CD8-positive, alpha-beta memory T cell (primary cell): Measurements from ENCODE around the gene CSNK1G1. TPM values are rescaled to one million over a fixed set of nuclear protein-coding genes. Genes with fewer than 3 reads are reported as not detected.
A peak's percentile ranks its signal among the peaks of the same experiment; 100 is the strongest.
"Not testable (repeated sequence)": the region's sequence is repeated elsewhere in the genome, so short reads cannot be mapped to it uniquely, and the experiment has no call there.

ENCODE experiments used
- CTCF ChIA-PET: fragments of 350-600 bp; sonication (Branson Sonifier 250); formaldehyde crosslinking; loops from one replicate; lab custom pipeline; 2021; ENCODE audit warnings: antibody characterized with exemption; lab: Charles Lee
- POLR2A ChIA-PET: fragments of 350-600 bp; sonication (Branson Sonifier 250); formaldehyde crosslinking; loops from one replicate; lab custom pipeline; 2021; ENCODE audit warnings: antibody characterized with exemption; lab: Charles Lee
- DNase-seq, 5 donors: peaks; one replicate each; pipeline versions ENCODE4 v3.0.0 to v3.0.0-alpha.2; 2020 to 2022; ENCODE audit warnings: mixed read lengths in 1 of 5
- H3K27ac ChIP-seq: one replicate; pipeline ENCODE4 v1.7.0; 2013; ENCODE audit warnings: low read depth, mild to moderate bottlenecking, low read length, moderate library complexity
- H3K27me3 ChIP-seq: 2 replicates; pipeline ENCODE4 v1.7.0; 2013; ENCODE audit warnings: low read length, mild to moderate bottlenecking; ENCODE audit not compliant: insufficient read depth, poor library complexity, severe bottlenecking
- H3K36me3 ChIP-seq: 2 replicates; pipeline ENCODE4 v1.7.0; 2013; ENCODE audit warnings: mild to moderate bottlenecking, low read length, moderate library complexity; ENCODE audit not compliant: insufficient read depth
- H3K4me1 ChIP-seq: 2 replicates; pipeline ENCODE4 v1.7.0; 2013; ENCODE audit warnings: mild to moderate bottlenecking, low read length, moderate library complexity; ENCODE audit not compliant: insufficient read depth
- H3K4me3 ChIP-seq: 2 replicates; pipeline ENCODE4 v1.7.0; 2013; ENCODE audit warnings: mild to moderate bottlenecking, low read length
- H3K9me3 ChIP-seq: 2 replicates; pipeline ENCODE4 v1.7.0; 2013; ENCODE audit warnings: mild to moderate bottlenecking, low read length
- H3K27ac Mint-ChIP-seq, 8 donors: one replicate each; pipeline ENCODE4 v1.8.0; 2020 to 2021; ENCODE audit warnings: mixed read lengths in 8 of 8, mild to moderate bottlenecking in 6 of 8, inconsistent platforms in 3 of 8, moderate library complexity in 3 of 8
- H3K27me3 Mint-ChIP-seq, 2 donors: one replicate each; pipeline ENCODE4 v1.8.0; 2020 to 2021; ENCODE audit warnings: mixed read lengths in 2 of 2, mild to moderate bottlenecking in 1 of 2, moderate library complexity in 1 of 2
- H3K36me3 Mint-ChIP-seq, 3 donors: one replicate each; pipeline ENCODE4 v1.8.0; 2020 to 2021; ENCODE audit warnings: mixed read lengths in 3 of 3, inconsistent platforms in 1 of 3, mild to moderate bottlenecking in 1 of 3
- H3K4me1 Mint-ChIP-seq, 3 donors: one replicate each; pipeline ENCODE4 v1.8.0; 2020 to 2021; ENCODE audit warnings: mixed read lengths in 3 of 3, inconsistent platforms in 1 of 3, mild to moderate bottlenecking in 1 of 3
- H3K4me3 Mint-ChIP-seq, 7 donors: one replicate each; pipeline ENCODE4 v1.8.0; 2020 to 2021; ENCODE audit warnings: mixed read lengths in 7 of 7, mild to moderate bottlenecking in 6 of 7, moderate library complexity in 4 of 7, inconsistent platforms in 2 of 7
- H3K9me3 Mint-ChIP-seq, 5 donors: one replicate each; pipeline ENCODE4 v1.8.0; 2020 to 2022; ENCODE audit warnings: mixed read lengths in 5 of 5, mild to moderate bottlenecking in 3 of 5, moderate library complexity in 2 of 5, inconsistent platforms in 1 of 5
- polyA plus RNA-seq: library from polyadenylated mRNA; unstranded; fragments of 300-500 nt; fragmentation: Illumina TruSeq; gene quantifications from one replicate; pipeline ENCODE4 v1.2.3, GENCODE V29; 2021
- total RNA-seq, 2 experiments: library from RNA; stranded (reverse); gene quantifications; one replicate each; pipeline ENCODE4 v1.2.3, GENCODE V29; 2021

CSNK1G1 gene
- total and polyA plus RNA-seq, 3 experiments from 2014 or later, result 15.5 to 27.0 (median 25.6) TPM

GRCh38 chr15:64386291-64386690 lies 30.3 kb upstream of the CSNK1G1 start:
- H3K9me3 ChIP-seq, result no peaks in the 10 kb centered on the region
- H3K27me3 Mint-ChIP-seq, result no peaks in the 10 kb centered on the region
- peaks cover 22 to 29% (median 28%) of the 10 kb centered on the region in 3 donors for H3K4me1 Mint-ChIP-seq
- no peak overlapping the region for H3K27ac ChIP-seq
- H3K27ac Mint-ChIP-seq, result peak overlapping the region in 2 of 8 donors; percentile 23 to 77
- H3K4me3 Mint-ChIP-seq, result peak overlapping the region in 1 of 7 donors; percentile 41
- no peaks in the 10 kb centered on the region for H3K36me3 ChIP-seq
- H3K9me3 Mint-ChIP-seq, result no peaks in the 10 kb centered on the region
- H3K4me3 ChIP-seq, result no peak overlapping the region
- no peaks in the 10 kb centered on the region for H3K27me3 ChIP-seq
- H3K36me3 Mint-ChIP-seq, result peaks cover 0 to 14% (median 2%) of the 10 kb centered on the region in 3 donors
- H3K4me1 ChIP-seq, result peaks cover 19% of the 10 kb centered on the region
- DNase-seq, result no peak
- ChIA-PET CTCF (no interaction called here), POLR2A (no interaction called here)

DNA sequence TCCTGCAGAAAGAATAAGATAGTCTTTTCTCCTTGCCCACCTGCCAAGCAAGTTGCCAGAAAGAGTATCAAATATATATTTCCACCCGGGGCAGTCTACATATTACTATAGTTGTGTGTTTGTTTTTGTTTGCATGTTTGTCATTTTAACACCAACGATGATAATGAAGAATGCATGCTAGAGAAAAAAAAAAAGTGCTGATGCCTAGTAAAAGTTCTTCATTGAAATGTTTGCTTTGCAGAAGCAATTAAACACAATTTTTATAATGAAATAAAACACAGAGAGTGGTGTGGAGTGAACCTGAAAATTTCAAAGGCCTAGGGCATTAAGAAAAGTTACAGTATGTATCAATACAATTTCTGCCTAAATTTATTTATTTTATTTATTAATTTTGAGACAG lies 27.8 kb upstream of the CSNK1G1 start:
- H3K4me1 Mint-ChIP-seq, result peaks cover 26 to 38% (median 30%) of the 10 kb centered on the region in 3 donors
- CTCF ChIA-PET, result no interaction called here
- POLR2A ChIA-PET, result no interaction called here
- Histone ChIP-seq H3K4me1 (peaks cover 19% of the 10 kb centered on the region), H3K27ac (no peak overlapping the region), H3K9me3 (no peaks in the 10 kb centered on the region), H3K27me3 (no peaks in the 10 kb centered on the region), H3K36me3 (no peaks in the 10 kb centered on the region), H3K4me3 (no peak overlapping the region)
- peaks cover 0 to 1% of the 10 kb centered on the region in 2 donors for H3K27me3 Mint-ChIP-seq
- H3K36me3 Mint-ChIP-seq, result peaks cover 0 to 8% (median 2%) of the 10 kb centered on the region in 3 donors
- peak overlapping the region in 1 of 7 donors; percentile 46 for H3K4me3 Mint-ChIP-seq
- no peaks in the 10 kb centered on the region for H3K9me3 Mint-ChIP-seq
- no peak overlapping the region for H3K27ac Mint-ChIP-seq
- DNase-seq, result no peak

GRCh38 chr15:64381000-64381751 lies 25.2 kb upstream of the CSNK1G1 start, which contains the start of gene PCLAF:
Gene PCLAF, minus strand, starts transcription at chr15:64381441. Its CDS starts 70 bp downstream, at chr15:64381371.
- H3K27ac Mint-ChIP-seq, result peak within 1 kb of the TSS; percentile 1 to 83 (median 69)
- CTCF ChIA-PET, result interaction anchor here (0.9 kb wide), 1 partner anchor 19 kb away, joined by 3 read pairs; no protein-coding TSS in a partner anchor
- peak within 1 kb of the TSS; percentile 71 for H3K27ac ChIP-seq
- no peaks in the 10 kb centered on the region for H3K27me3 ChIP-seq
- DNase-seq, result peak; percentile 86 to 93 (median 89)
- H3K4me1 ChIP-seq, result peaks cover 6% of the 10 kb centered on the region
- H3K27me3 Mint-ChIP-seq, result peaks cover 0 to 1% of the 10 kb centered on the region in 2 donors
- H3K36me3 Mint-ChIP-seq, result peaks cover 0 to 3% (median 0%) of the 10 kb centered on the region in 3 donors
- no peaks in the 10 kb centered on the region for H3K9me3 ChIP-seq
- peak within 1 kb of the TSS; percentile 86 to 98 (median 93) for H3K4me3 Mint-ChIP-seq
- POLR2A ChIA-PET, result no interaction called here
- H3K36me3 ChIP-seq, result no peaks in the 10 kb centered on the region
- no peaks in the 10 kb centered on the region for H3K9me3 Mint-ChIP-seq
- H3K4me1 Mint-ChIP-seq, result peaks cover 16 to 25% (median 18%) of the 10 kb centered on the region in 3 donors
- peak within 1 kb of the TSS; percentile 57 for H3K4me3 ChIP-seq

DNA sequence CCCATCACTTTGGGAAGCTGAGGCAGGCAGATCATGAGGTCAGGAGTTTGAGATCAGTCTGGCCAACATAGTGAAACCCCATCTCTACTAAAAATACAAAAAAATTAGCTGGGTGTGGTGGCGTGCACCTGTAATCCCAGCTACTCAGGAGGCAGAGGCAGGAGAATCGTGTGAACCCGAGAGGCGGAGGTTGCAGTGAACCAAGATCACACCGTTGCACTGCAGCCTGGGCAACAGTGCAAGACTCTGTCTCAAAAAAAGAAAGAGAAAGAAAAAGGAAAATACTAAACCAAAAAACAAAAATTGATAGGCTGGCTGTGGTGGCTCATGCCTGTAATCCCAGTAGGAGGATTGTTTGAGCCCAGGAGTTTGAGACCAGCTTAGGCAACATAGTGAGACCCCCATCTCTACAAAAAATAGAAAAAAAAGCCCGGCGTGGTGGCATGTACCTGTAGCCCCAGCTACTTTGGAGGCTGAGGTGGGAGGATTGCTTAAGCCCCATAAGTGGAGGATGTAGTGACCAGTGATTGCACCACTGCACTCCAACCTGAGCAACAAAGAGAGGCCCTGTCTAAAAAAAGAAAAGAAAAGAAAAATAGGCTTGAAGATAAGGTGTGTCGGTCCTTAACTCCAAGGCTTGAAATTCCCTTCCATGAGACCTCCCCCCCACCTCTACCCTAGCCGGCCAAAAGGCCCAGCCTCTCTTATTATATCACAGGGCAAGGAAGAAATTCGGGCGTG lies 24.3 kb upstream of the CSNK1G1 start:
- H3K9me3 Mint-ChIP-seq, H3K36me3 ChIP-seq, DNase-seq, H3K27me3 ChIP-seq, CTCF ChIA-PET, H3K27ac Mint-ChIP-seq, POLR2A ChIA-PET, H3K4me1 ChIP-seq, H3K9me3 ChIP-seq, H3K27me3 Mint-ChIP-seq, H3K36me3 Mint-ChIP-seq: not testable (repeated sequence)
- H3K4me3 Mint-ChIP-seq, result peak overlapping the region; percentile 86 to 98 (median 93)
- peaks cover 16 to 25% (median 18%) of the 10 kb centered on the region in 3 donors for H3K4me1 Mint-ChIP-seq
- Histone ChIP-seq H3K27ac (peak overlapping the region; percentile 71), H3K4me3 (peak overlapping the region; percentile 57)

GRCh38 chr15:64379216-64379960 lies 23.4 kb upstream of the CSNK1G1 start:
- no peak overlapping the region for H3K4me3 ChIP-seq
- peak overlapping the region; percentile 48 to 86 (median 59) for H3K4me3 Mint-ChIP-seq
- H3K36me3 Mint-ChIP-seq, result peaks cover 0 to 3% (median 0%) of the 10 kb centered on the region in 3 donors
- ChIA-PET CTCF (no interaction called here), POLR2A (no interaction called here)
- DNase-seq, result no peak
- peaks cover 16 to 25% (median 18%) of the 10 kb centered on the region in 3 donors for H3K4me1 Mint-ChIP-seq
- H3K27me3 ChIP-seq, result no peaks in the 10 kb centered on the region
- no peaks in the 10 kb centered on the region for H3K36me3 ChIP-seq
- H3K27me3 Mint-ChIP-seq, result peaks cover 0 to 1% of the 10 kb centered on the region in 2 donors
- peak overlapping the region in 3 of 8 donors; percentile 17 to 70 (median 43) for H3K27ac Mint-ChIP-seq
- no peaks in the 10 kb centered on the region for H3K9me3 Mint-ChIP-seq
- H3K27ac ChIP-seq, result no peak overlapping the region
- H3K4me1 ChIP-seq, result peaks cover 6% of the 10 kb centered on the region
- no peaks in the 10 kb centered on the region for H3K9me3 ChIP-seq

- CTCF ChIA-PET, result interaction anchor here (0.6 kb wide), 1 partner anchor 167 kb away, joined by 5 read pairs; no protein-coding TSS in a partner anchor
- peaks cover 2 to 11% (median 9%) of the 10 kb centered on the region in 3 donors for H3K4me1 Mint-ChIP-seq
- POLR2A ChIA-PET, result no interaction called here
- peak overlapping the region in 5 of 7 donors; percentile 46 to 76 (median 68) for H3K4me3 Mint-ChIP-seq
- H3K36me3 ChIP-seq, result no peaks in the 10 kb centered on the region
- H3K9me3 Mint-ChIP-seq, result no peaks in the 10 kb centered on the region
- no peak overlapping the region for H3K27ac ChIP-seq
- H3K27me3 Mint-ChIP-seq, result no peaks in the 10 kb centered on the region
- DNase-seq, result no peak
- peak overlapping the region in 5 of 8 donors; percentile 18 to 86 (median 57) for H3K27ac Mint-ChIP-seq
- no peaks in the 10 kb centered on the region for H3K9me3 ChIP-seq
- no peak overlapping the region for H3K4me3 ChIP-seq
- H3K36me3 Mint-ChIP-seq, result no peaks in the 10 kb centered on the region
- no peaks in the 10 kb centered on the region for H3K27me3 ChIP-seq
- H3K4me1 ChIP-seq, result no peaks in the 10 kb centered on the region
Measured at GRCh38 chr15:64373360-64373759, 17.4 kb upstream of the CSNK1G1 start.

DNA sequence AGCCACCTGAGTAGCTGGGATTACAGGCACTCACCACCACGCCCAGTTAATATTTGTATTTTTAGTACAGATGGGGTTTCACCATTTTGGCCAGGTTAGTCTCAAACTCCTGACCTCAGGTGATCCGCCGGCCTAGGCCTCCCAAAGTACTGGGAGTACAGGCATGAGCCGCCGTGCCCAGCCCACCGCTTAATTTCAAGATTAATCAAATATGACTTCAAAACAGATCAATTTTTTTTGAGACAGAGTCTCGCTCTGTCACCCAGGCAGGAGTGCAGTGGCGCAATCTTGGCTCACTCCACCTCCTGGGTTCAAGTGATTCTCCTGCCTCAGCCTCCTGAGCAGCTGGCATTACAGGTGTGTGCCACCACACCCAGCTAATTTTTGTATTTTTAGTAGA lies 15.4 kb upstream of the CSNK1G1 start:
- H3K36me3 Mint-ChIP-seq, H3K4me1 ChIP-seq, CTCF ChIA-PET, H3K27ac Mint-ChIP-seq, H3K4me3 Mint-ChIP-seq, H3K4me3 ChIP-seq, H3K36me3 ChIP-seq, H3K27me3 Mint-ChIP-seq, POLR2A ChIA-PET, H3K9me3 ChIP-seq, H3K9me3 Mint-ChIP-seq, H3K27ac ChIP-seq, DNase-seq, H3K27me3 ChIP-seq: not testable (repeated sequence)
- H3K4me1 Mint-ChIP-seq, result peaks cover 2 to 11% (median 9%) of the 10 kb centered on the region in 3 donors
